Ishikawa (cell line): ENCODE results near the gene RNF169.

ENCODE experiments used
- CREB1 ChIP-seq: IDR thresholded peaks from 2 replicates; pipeline ENCODE4 v1.6.1; 2012; ENCODE audit warnings: low read depth
- EP300 ChIP-seq: IDR thresholded peaks from 2 replicates; pipeline ENCODE4 v1.6.1; 2012; ENCODE audit warnings: borderline replicate concordance
- FOXM1 ChIP-seq: IDR thresholded peaks from 2 replicates; pipeline ENCODE4 v1.6.1; 2012; ENCODE audit warnings: low read depth, borderline replicate concordance
- RAD21 ChIP-seq: IDR thresholded peaks from 2 replicates; pipeline ENCODE4 v1.6.1; 2012; ENCODE audit warnings: low read depth
- TAF1 ChIP-seq: IDR thresholded peaks from 2 replicates; pipeline ENCODE4 v1.6.1; 2012; ENCODE audit warnings: low read depth, mild to moderate bottlenecking
- TCF12 ChIP-seq: IDR thresholded peaks from 2 replicates; pipeline ENCODE4 v1.6.1; 2012; ENCODE audit warnings: low read depth
- TEAD4 ChIP-seq: IDR thresholded peaks from 2 replicates; pipeline ENCODE4 v1.6.1; 2012
- YY1 ChIP-seq: IDR thresholded peaks from 2 replicates; pipeline ENCODE4 v1.6.1; 2012; ENCODE audit warnings: low read depth
- ZBTB7A ChIP-seq: IDR thresholded peaks from 2 replicates; pipeline ENCODE4 v1.6.1; 2012; ENCODE audit warnings: low read depth
- TF ChIP-seq, protein P1 (sequence below): IDR thresholded peaks from 2 replicates; pipeline ENCODE4 v1.6.1; 2012; ENCODE audit warnings: low read depth, mild to moderate bottlenecking

DNA sequence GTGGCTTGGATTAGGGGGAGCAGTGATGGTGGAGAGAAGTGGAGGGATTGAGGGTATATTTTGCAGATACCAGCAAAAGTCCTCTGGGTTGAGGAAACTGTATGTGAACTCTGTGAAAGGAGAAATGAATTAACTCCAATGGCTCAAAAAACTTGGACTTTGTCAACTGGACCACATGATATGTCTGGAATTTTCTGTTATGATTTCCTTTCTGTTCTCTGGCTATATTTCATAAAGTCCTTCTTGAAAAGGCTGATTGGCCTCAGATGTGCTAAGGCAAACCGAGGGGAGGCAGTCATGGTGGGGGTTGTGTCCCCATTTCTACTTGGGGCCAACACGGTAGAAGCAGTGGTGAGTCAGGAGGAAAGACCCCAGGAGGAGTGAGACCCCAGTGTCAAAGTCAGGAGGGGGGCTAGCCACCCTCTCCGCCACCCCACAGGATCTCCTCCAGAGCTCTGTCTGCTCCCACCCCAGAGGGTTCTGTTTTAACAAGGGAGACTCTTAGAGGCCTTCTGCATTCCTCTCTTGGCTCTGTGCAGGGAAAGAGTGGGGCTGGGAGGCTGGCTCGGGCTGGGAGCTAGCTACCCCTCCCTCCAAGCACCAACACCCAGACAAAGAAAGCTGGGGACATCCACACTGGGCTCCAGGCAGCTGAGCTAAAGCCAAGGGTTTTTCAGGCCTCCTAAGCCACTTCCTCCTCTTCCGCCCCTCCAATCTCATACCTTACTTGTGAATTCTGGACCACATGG lies 31.3 kb upstream of the RNF169 start:
- TF ChIP-seq TCF12 = no peak
- no peak for TF ChIP-seq ZBTB7A
- TF ChIP-seq TAF1 = no peak
- no peak for TF ChIP-seq TEAD4
- no peak for TF ChIP-seq FOXM1
- TF ChIP-seq CREB1 = no peak
- TF ChIP-seq EP300 = no peak
- TF ChIP-seq YY1 = no peak
- no peak for TF ChIP-seq RAD21
- TF ChIP-seq, protein P1, sequence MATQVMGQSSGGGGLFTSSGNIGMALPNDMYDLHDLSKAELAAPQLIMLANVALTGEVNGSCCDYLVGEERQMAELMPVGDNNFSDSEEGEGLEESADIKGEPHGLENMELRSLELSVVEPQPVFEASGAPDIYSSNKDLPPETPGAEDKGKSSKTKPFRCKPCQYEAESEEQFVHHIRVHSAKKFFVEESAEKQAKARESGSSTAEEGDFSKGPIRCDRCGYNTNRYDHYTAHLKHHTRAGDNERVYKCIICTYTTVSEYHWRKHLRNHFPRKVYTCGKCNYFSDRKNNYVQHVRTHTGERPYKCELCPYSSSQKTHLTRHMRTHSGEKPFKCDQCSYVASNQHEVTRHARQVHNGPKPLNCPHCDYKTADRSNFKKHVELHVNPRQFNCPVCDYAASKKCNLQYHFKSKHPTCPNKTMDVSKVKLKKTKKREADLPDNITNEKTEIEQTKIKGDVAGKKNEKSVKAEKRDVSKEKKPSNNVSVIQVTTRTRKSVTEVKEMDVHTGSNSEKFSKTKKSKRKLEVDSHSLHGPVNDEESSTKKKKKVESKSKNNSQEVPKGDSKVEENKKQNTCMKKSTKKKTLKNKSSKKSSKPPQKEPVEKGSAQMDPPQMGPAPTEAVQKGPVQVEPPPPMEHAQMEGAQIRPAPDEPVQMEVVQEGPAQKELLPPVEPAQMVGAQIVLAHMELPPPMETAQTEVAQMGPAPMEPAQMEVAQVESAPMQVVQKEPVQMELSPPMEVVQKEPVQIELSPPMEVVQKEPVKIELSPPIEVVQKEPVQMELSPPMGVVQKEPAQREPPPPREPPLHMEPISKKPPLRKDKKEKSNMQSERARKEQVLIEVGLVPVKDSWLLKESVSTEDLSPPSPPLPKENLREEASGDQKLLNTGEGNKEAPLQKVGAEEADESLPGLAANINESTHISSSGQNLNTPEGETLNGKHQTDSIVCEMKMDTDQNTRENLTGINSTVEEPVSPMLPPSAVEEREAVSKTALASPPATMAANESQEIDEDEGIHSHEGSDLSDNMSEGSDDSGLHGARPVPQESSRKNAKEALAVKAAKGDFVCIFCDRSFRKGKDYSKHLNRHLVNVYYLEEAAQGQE = no peak
